OCI-LY1 (cell line): ENCODE data around the gene TTLL3.

Experiments
- H2AFZ ChIP-seq: fragments of 200-600 bp; sonication (generic), shearing (Covaris generic); 2 replicates; pipeline ENCODE4 v1.6.0; 2014; ENCODE audit warnings: antibody characterized with exemption, mild to moderate bottlenecking, low read length
- H3F3A ChIP-seq: fragments of 200-600 bp; sonication (generic), shearing (Covaris generic); 2 replicates; pipeline ENCODE4 v1.6.0; 2014; ENCODE audit warnings: mild to moderate bottlenecking, antibody characterized with exemption, low read length, moderate library complexity; ENCODE audit not compliant: insufficient read depth
- H3K27ac ChIP-seq: fragments of 200-600 bp; sonication (generic); 2 replicates; pipeline ENCODE4 v1.5.1; 2014; ENCODE audit warnings: low read length, mixed run types, mild to moderate bottlenecking, low read depth; ENCODE audit not compliant: poor library complexity, severe bottlenecking
- H3K27me3 ChIP-seq: fragments of 200-600 bp; sonication (generic); 2 replicates; pipeline ENCODE4 v1.6.0; 2014; ENCODE audit warnings: antibody characterized with exemption, mild to moderate bottlenecking, low read length, moderate library complexity; ENCODE audit not compliant: insufficient read depth
- H3K36me3 ChIP-seq: fragments of 200-600 bp; sonication (generic); 2 replicates; pipeline ENCODE4 v1.6.1; 2014; ENCODE audit warnings: mild to moderate bottlenecking, antibody characterized with exemption, low read length, moderate library complexity, mixed read lengths; ENCODE audit not compliant: insufficient read depth
- H3K4me1 ChIP-seq: fragments of 200-600 bp; sonication (generic); 2 replicates; pipeline ENCODE4 v1.5.1; 2014; ENCODE audit warnings: mild to moderate bottlenecking, low read length, moderate library complexity; ENCODE audit not compliant: insufficient read depth, severe bottlenecking
- H3K4me2 ChIP-seq: fragments of 200-600 bp; sonication (generic), shearing (Covaris generic); 2 replicates; pipeline ENCODE4 v1.6.1; 2014; ENCODE audit warnings: low read length
- H3K4me3 ChIP-seq: fragments of 200-600 bp; sonication (generic); 2 replicates; pipeline ENCODE4 v1.5.1; 2014; ENCODE audit warnings: low read length, low read depth, mild to moderate bottlenecking, mixed read lengths; ENCODE audit not compliant: poor library complexity, severe bottlenecking
- H3K79me2 ChIP-seq: fragments of 200-600 bp; shearing (Covaris generic); 2 replicates; pipeline ENCODE4 v1.6.1; 2016; ENCODE audit warnings: mixed run types, low read length, mixed read lengths; ENCODE audit not compliant: insufficient read depth
- H3K9ac ChIP-seq: fragments of 200-600 bp; sonication (generic), shearing (Covaris generic); 2 replicates; pipeline ENCODE4 v1.6.1; 2014; ENCODE audit warnings: mild to moderate bottlenecking, low read length, mixed read lengths
- H3K9me2 ChIP-seq: fragments of 200-600 bp; sonication (generic), shearing (Covaris generic); 2 replicates; pipeline ENCODE4 v1.6.1; 2014; ENCODE audit warnings: low read depth, mild to moderate bottlenecking, low read length, mixed read lengths
- H3K9me3 ChIP-seq: fragments of 200-600 bp; shearing (Covaris generic); 2 replicates; pipeline ENCODE4 v1.6.1; 2014; ENCODE audit warnings: low read length, mixed read lengths
- H4K20me1 ChIP-seq: fragments of 200-600 bp; sonication (generic), shearing (Covaris generic); 2 replicates; pipeline ENCODE4 v1.6.0; 2016; ENCODE audit warnings: mild to moderate bottlenecking, low read length; ENCODE audit not compliant: insufficient read depth
- CTCF ChIP-seq: fragments of 200-600 bp; sonication (generic), shearing (Covaris generic); IDR thresholded peaks from 2 replicates; pipeline ENCODE4 v1.5.1; 2017; ENCODE audit warnings: mild to moderate bottlenecking, antibody characterized with exemption, low read length, moderate library complexity, mixed read lengths
- EZH2 ChIP-seq: fragments of 200-600 bp; sonication (generic), shearing (Covaris generic); IDR thresholded peaks from 2 replicates; pipeline ENCODE4 v1.8.0; 2017; ENCODE audit warnings: borderline replicate concordance, mixed run types, mild to moderate bottlenecking, antibody characterized with exemption, low read length, moderate library complexity, mixed read lengths

TTLL3 gene

GRCh38 chr3:9838856-9839255 is 28.8 kb downstream of the TTLL3 start:
- no peak overlapping the region for H3K4me2 ChIP-seq
- no peak overlapping the region for H3K4me3 ChIP-seq

GRCh38 chr3:9841015-9841414 is 31.0 kb downstream of the TTLL3 start:
- no peak overlapping the region for H3K4me2 ChIP-seq
- no peak overlapping the region for H3K9ac ChIP-seq
- H3K4me3 ChIP-seq = no peak overlapping the region
- H3K4me1 ChIP-seq = peaks cover 19% of the 10 kb centered on the region
- no peak overlapping the region for H3K27ac ChIP-seq
- no peaks in the 10 kb centered on the region for H3K79me2 ChIP-seq
- no peak for TF ChIP-seq EZH2
- no peak for TF ChIP-seq CTCF
- H3K9me3 ChIP-seq = no peaks in the 10 kb centered on the region
- H3K9me2 ChIP-seq = no peaks in the 10 kb centered on the region
- peaks cover 53% of the 10 kb centered on the region for H3K36me3 ChIP-seq
- no peaks in the 10 kb centered on the region for H4K20me1 ChIP-seq
- H2AFZ ChIP-seq = no peak overlapping the region
- no peaks in the 10 kb centered on the region for H3F3A ChIP-seq
- H3K27me3 ChIP-seq = no peaks in the 10 kb centered on the region

More at GRCh38 chr3:9838856-9839255, 28.8 kb downstream of the TTLL3 start:
- Histone ChIP-seq H4K20me1 (no peaks in the 10 kb centered on the region), H3K79me2 (no peaks in the 10 kb centered on the region), H3K9ac (no peak overlapping the region), H2AFZ (no peak overlapping the region), H3K36me3 (peaks cover 72% of the 10 kb centered on the region), H3K27me3 (no peaks in the 10 kb centered on the region), H3K9me2 (no peaks in the 10 kb centered on the region), H3F3A (no peaks in the 10 kb centered on the region), H3K4me1 (peaks cover 13% of the 10 kb centered on the region), H3K9me3 (no peaks in the 10 kb centered on the region), H3K27ac (no peak overlapping the region)
- TF ChIP-seq CTCF (no peak), EZH2 (no peak)

- H3K9me3 ChIP-seq = no peaks in the 10 kb centered on the region
- H3K4me3 ChIP-seq = peak within 1 kb of the TSS; percentile 99
- peak within 1 kb of the TSS; percentile 95 for H2AFZ ChIP-seq
Observed at GRCh38 chr3:9843715-9844438, 33.8 kb downstream of the TTLL3 start, which contains the start of gene RPUSD3. TSS of gene RPUSD3 (minus strand) at chr3:9844008. CDS start at chr3:9843990, 18 bp downstream.

More at GRCh38 chr3:9843715-9844438, 33.8 kb downstream of the TTLL3 start, which contains the start of gene RPUSD3:
- Histone ChIP-seq H3K4me1 (peaks cover 19% of the 10 kb centered on the region), H3F3A (no peaks in the 10 kb centered on the region), H4K20me1 (no peaks in the 10 kb centered on the region), H3K9me2 (no peaks in the 10 kb centered on the region), H3K9ac (peak within 1 kb of the TSS; percentile 96), H3K79me2 (no peaks in the 10 kb centered on the region), H3K27ac (peak within 1 kb of the TSS; percentile 56), H3K36me3 (peaks cover 33% of the 10 kb centered on the region), H3K27me3 (no peaks in the 10 kb centered on the region), H3K4me2 (peak within 1 kb of the TSS; percentile 98)
- TF ChIP-seq CTCF (no peak), EZH2 (no peak)
